H9 (cell line): ENCODE measurements around the gene PRAMEF14. TPM values are rescaled to one million over a fixed set of nuclear protein-coding genes. Genes with fewer than 3 reads are reported as not detected.
"Not testable (repeated sequence)": the region's sequence is repeated elsewhere in the genome, so short reads cannot be mapped to it uniquely, and the experiment has no call there.

Source experiments
- DNase-seq: peaks from one replicate; pipeline ENCODE4 v3.0.0-alpha.2; 2017
- H2AFZ ChIP-seq: one replicate; pipeline ENCODE4 v1.6.1; 2013; ENCODE audit warnings: mild to moderate bottlenecking, low read length, control low read depth, moderate library complexity
- H2AK5ac ChIP-seq: 2 replicates; pipeline ENCODE4 v1.6.1; 2013; ENCODE audit warnings: low read length, control low read depth, mixed read lengths; ENCODE audit not compliant: insufficient read length
- H2BK120ac ChIP-seq: one replicate; pipeline ENCODE4 v1.6.1; 2013; ENCODE audit warnings: low read depth, mild to moderate bottlenecking, low read length, control low read depth, inconsistent platforms; ENCODE audit not compliant: poor library complexity, severe bottlenecking
- H2BK12ac ChIP-seq: 2 replicates; pipeline ENCODE4 v1.6.1; 2013; ENCODE audit warnings: low read length, control low read depth, mixed read lengths, low read depth; ENCODE audit not compliant: insufficient read length
- H2BK15ac ChIP-seq: 2 replicates; pipeline ENCODE4 v1.6.1; 2013; ENCODE audit warnings: low read depth, low read length, control low read depth
- H2BK20ac ChIP-seq: one replicate; pipeline ENCODE4 v1.6.1; 2013; ENCODE audit warnings: low read depth, mild to moderate bottlenecking, low read length, control low read depth, inconsistent platforms; ENCODE audit not compliant: poor library complexity, severe bottlenecking
- H2BK5ac ChIP-seq: 2 replicates; pipeline ENCODE4 v1.6.1; 2013; ENCODE audit warnings: low read length, control low read depth, mixed read lengths; ENCODE audit not compliant: insufficient read length
- H3K14ac ChIP-seq: 2 replicates; pipeline ENCODE4 v1.6.1; 2013; ENCODE audit warnings: low read length, control low read depth; ENCODE audit not compliant: insufficient read depth
- H3K18ac ChIP-seq: 2 replicates; pipeline ENCODE4 v1.6.1; 2013; ENCODE audit warnings: low read depth, mild to moderate bottlenecking, mixed read lengths, low read length, control low read depth; ENCODE audit not compliant: insufficient read length
- H3K23ac ChIP-seq: 2 replicates; pipeline ENCODE4 v1.6.1; 2013; ENCODE audit warnings: low read length, control low read depth, mixed read lengths, low read depth; ENCODE audit not compliant: insufficient read length
- H3K23me2 ChIP-seq: 2 replicates; pipeline ENCODE4 v1.6.1; 2013; ENCODE audit warnings: low read depth, mild to moderate bottlenecking, mixed read lengths, low read length, control low read depth; ENCODE audit not compliant: insufficient read length, poor library complexity, severe bottlenecking
- H3K27ac ChIP-seq: 2 replicates; pipeline ENCODE4 v1.5.1; 2013; ENCODE audit warnings: low read length, control low read depth, mixed read lengths, low read depth; ENCODE audit not compliant: insufficient read length
- H3K27me3 ChIP-seq: 2 replicates; pipeline ENCODE4 v1.6.1; 2013; ENCODE audit warnings: low read length, control low read depth, inconsistent platforms; ENCODE audit not compliant: insufficient read depth
- H3K4ac ChIP-seq: 2 replicates; pipeline ENCODE4 v1.6.1; 2013; ENCODE audit warnings: low read depth, mild to moderate bottlenecking, control low read depth, inconsistent platforms, low read length, moderate library complexity
- H3K4me1 ChIP-seq: 2 replicates; pipeline ENCODE4 v1.6.1; 2013; ENCODE audit warnings: low read length, control low read depth, inconsistent platforms; ENCODE audit not compliant: insufficient read depth
- H3K4me2 ChIP-seq: 2 replicates; pipeline ENCODE4 v1.6.1; 2013; ENCODE audit warnings: low read length, control low read depth, mixed read lengths; ENCODE audit not compliant: insufficient read length, insufficient read depth
- H3K56ac ChIP-seq: 2 replicates; pipeline ENCODE4 v1.6.1; 2013; ENCODE audit warnings: low read depth, mild to moderate bottlenecking, mixed read lengths, low read length, control low read depth; ENCODE audit not compliant: insufficient read length
- H3K79me1 ChIP-seq: 2 replicates; pipeline ENCODE4 v1.6.1; 2013; ENCODE audit warnings: low read depth, mild to moderate bottlenecking, moderate library complexity, low read length, control low read depth, inconsistent platforms; ENCODE audit not compliant: insufficient read depth, poor library complexity, severe bottlenecking
- H3K79me2 ChIP-seq: 2 replicates; pipeline ENCODE4 v1.6.1; 2013; ENCODE audit warnings: low read length, control low read depth, inconsistent platforms; ENCODE audit not compliant: insufficient read depth
- H3K9ac ChIP-seq: 2 replicates; pipeline ENCODE4 v1.6.1; 2013; ENCODE audit warnings: low read length, control low read depth, mixed read lengths; ENCODE audit not compliant: insufficient read length; ENCODE audit errors: extremely low read depth
- H3K9me3 ChIP-seq: one replicate; pipeline ENCODE4 v1.6.1; 2013; ENCODE audit warnings: low read depth, low read length, inconsistent platforms; ENCODE audit not compliant: control insufficient read depth
- H3T11ph ChIP-seq: one replicate; pipeline ENCODE4 v1.6.1; 2013; ENCODE audit warnings: mild to moderate bottlenecking, low read length, control low read depth, inconsistent platforms
- H4K20me1 ChIP-seq: one replicate; pipeline ENCODE4 v1.6.1; 2013; ENCODE audit not compliant: control insufficient read depth, insufficient read length, insufficient read depth
- H4K5ac ChIP-seq: 2 replicates; pipeline ENCODE4 v1.6.1; 2013; ENCODE audit warnings: low read depth, mild to moderate bottlenecking, mixed read lengths, low read length, control low read depth; ENCODE audit not compliant: insufficient read length
- H4K8ac ChIP-seq: replicated peaks from 2 replicates; pipeline ENCODE4 v1.6.1; 2013; ENCODE audit warnings: low read length, control low read depth, mixed read lengths, low read depth; ENCODE audit not compliant: insufficient read length
- H4K91ac ChIP-seq: 2 replicates; pipeline ENCODE4 v1.6.1; 2013; ENCODE audit warnings: low read depth, mild to moderate bottlenecking, moderate library complexity, mixed read lengths, low read length, control low read depth; ENCODE audit not compliant: insufficient read length
- H3K27ac Mint-ChIP-seq, 3 experiments: 2 replicates in 2 of 3; 3 replicates in 1 of 3; pipeline ENCODE4 v1.8.0; 2020 to 2021; ENCODE audit warnings: mixed read lengths in 3 of 3, mild to moderate bottlenecking in 1 of 3, moderate library complexity in 1 of 3
- H3K27me3 Mint-ChIP-seq: 2 replicates; pipeline ENCODE4 v1.8.0; 2021; ENCODE audit warnings: low read depth, mild to moderate bottlenecking, moderate library complexity, mixed read lengths
- H3K36me3 Mint-ChIP-seq, 3 experiments: 2 replicates in 2 of 3; 3 replicates in 1 of 3; pipeline ENCODE4 v1.8.0; 2020 to 2021; ENCODE audit warnings: low read depth in 3 of 3, mixed read lengths in 3 of 3; ENCODE audit not compliant: insufficient read depth in 1 of 3
- H3K4me1 Mint-ChIP-seq, 2 experiments: 2 replicates each; pipeline ENCODE4 v1.8.0; 2020; ENCODE audit warnings: mixed read lengths in 2 of 2
- H3K4me3 Mint-ChIP-seq, 2 experiments: 2 replicates in 1 of 2; 3 replicates in 1 of 2; pipeline ENCODE4 v1.8.0; 2020 to 2021; ENCODE audit warnings: mild to moderate bottlenecking in 2 of 2, mixed read lengths in 2 of 2, moderate library complexity in 1 of 2
- H3K9me3 Mint-ChIP-seq, 2 experiments: 2 replicates in 1 of 2; 3 replicates in 1 of 2; pipeline ENCODE4 v1.8.0; 2020; ENCODE audit warnings: mild to moderate bottlenecking in 2 of 2, mixed read lengths in 2 of 2, moderate library complexity in 1 of 2
- WGBS: extraction: QIAGEN DNeasy Blood & Tissue Kit; methylation state at CpG from one replicate; pipeline ENCODE4 v1.1.7; 2013; ENCODE audit warnings: missing lambda C conversion rate, low lambda C conversion rate, mixed read lengths; ENCODE audit not compliant: insufficient read length; ENCODE audit errors: extremely low coverage; 5-methylcytosine and 5-hydroxymethylcytosine counted together
- total RNA-seq: library from RNA; stranded (reverse); gene quantifications from 2 replicates; pipeline ENCODE4 v1.2.1, GENCODE V29; 2021

Gene PRAMEF14
- total RNA-seq, 1 experiment from 2014 or later: not detected

- H3K79me1 ChIP-seq, H4K20me1 ChIP-seq, H3K18ac ChIP-seq, H2BK12ac ChIP-seq, H3K4ac ChIP-seq, H3K27me3 ChIP-seq, H2BK5ac ChIP-seq, H3K23me2 ChIP-seq, H4K5ac ChIP-seq, H3K27ac ChIP-seq, H3K79me2 ChIP-seq, H2BK15ac ChIP-seq, H3K4me3 Mint-ChIP-seq, H3K4me1 Mint-ChIP-seq, H3K9ac ChIP-seq, H3K27me3 Mint-ChIP-seq, H2BK120ac ChIP-seq, H3K56ac ChIP-seq, H3K23ac ChIP-seq, H2AK5ac ChIP-seq, H3K4me2 ChIP-seq, DNase-seq, H4K91ac ChIP-seq, H2AFZ ChIP-seq, H3T11ph ChIP-seq, H3K36me3 Mint-ChIP-seq, H3K4me1 ChIP-seq, H4K8ac ChIP-seq, H2BK20ac ChIP-seq, H3K14ac ChIP-seq, H3K9me3 ChIP-seq, H3K27ac Mint-ChIP-seq: not testable (repeated sequence)
- no CpG with 5 or more reads among the region's 7 CpGs for WGBS
- peaks cover 17 to 31% of the 10 kb centered on the region in 2 experiments for H3K9me3 Mint-ChIP-seq
Observed at GRCh38 chr1:13362364-13362763, 15.4 kb upstream of the PRAMEF14 start.
